ENCODE data around the gene ZFYVE9. TPM values are rescaled to one million over a fixed set of nuclear protein-coding genes. Genes with fewer than 3 reads are reported as not detected.

Gene ZFYVE9
- total and polyA plus RNA-seq, 2 of the 13 experiments (the other 11 are each of a cell fraction or from before 2014, with no cell fraction given): 9.2 to 19.8 TPM

DNA sequence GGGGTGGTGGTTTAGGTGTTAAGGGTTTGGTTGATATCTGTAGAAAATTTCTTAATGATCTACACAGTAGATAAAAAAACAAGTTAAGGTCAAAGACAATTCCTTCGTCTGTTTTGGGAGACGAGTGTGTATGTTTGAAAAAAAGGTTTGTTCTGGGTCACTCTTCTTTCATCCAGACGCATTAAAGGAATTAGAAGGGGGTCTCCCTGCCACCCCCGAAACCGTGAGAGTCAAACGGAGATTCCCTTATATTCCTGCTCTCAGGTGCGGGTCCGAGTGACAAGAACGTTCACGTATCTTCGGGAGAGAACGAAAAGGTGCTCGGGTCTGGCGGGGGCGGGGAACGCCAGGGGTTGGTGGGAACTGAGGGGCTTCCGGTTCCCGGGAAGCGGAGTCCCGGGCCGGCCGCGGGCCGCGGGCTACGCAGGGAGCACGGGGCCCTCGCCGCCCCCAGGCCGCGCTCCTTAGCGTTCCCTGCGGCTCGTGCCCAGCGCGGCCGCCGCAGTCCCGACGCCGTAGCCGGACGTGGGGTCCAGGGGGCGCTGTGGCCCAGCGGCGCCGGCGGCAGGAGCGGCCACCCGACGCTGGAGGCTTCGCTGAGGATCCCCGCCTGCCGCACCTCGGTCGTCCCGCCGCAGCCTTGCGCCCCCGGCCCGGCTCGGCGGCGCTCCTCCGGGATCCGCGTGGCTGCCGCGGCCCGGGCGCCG is at the start of gene ZFYVE9 (continued):
- TF ChIP-seq, protein P1, sequence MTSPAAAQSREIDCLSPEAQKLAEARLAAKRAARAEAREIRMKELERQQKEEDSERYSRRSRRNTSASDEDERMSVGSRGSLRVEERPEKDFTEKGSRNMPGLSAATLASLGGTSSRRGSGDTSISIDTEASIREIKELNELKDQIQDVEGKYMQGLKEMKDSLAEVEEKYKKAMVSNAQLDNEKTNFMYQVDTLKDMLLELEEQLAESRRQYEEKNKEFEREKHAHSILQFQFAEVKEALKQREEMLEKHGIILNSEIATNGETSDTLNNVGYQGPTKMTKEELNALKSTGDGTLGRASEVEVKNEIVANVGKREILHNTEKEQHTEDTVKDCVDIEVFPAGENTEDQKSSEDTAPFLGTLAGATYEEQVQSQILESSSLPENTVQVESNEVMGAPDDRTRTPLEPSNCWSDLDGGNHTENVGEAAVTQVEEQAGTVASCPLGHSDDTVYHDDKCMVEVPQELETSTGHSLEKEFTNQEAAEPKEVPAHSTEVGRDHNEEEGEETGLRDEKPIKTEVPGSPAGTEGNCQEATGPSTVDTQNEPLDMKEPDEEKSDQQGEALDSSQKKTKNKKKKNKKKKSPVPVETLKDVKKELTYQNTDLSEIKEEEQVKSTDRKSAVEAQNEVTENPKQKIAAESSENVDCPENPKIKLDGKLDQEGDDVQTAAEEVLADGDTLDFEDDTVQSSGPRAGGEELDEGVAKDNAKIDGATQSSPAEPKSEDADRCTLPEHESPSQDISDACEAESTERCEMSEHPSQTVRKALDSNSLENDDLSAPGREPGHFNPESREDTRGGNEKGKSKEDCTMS (CRISPR knock-in tag; conservative IDR thresholded peaks at IDR 0.05): no peak
- TF ChIP-seq NRL (CRISPR knock-in tag; IDR thresholded peaks at IDR 0.05; ENCODE audit: borderline replicate concordance) (0 out of 2 replicates have a peak, but pooled peaks have one; percentile 22), POLR2A (IDR thresholded peaks at IDR 0.05; ENCODE audit: insufficient read depth in 1 of 2, low read depth in 2 of 2, low read length in 2 of 2) (peak in 1 of 2 experiments; percentile 39; a peak in 2 of 4 replicates), SP5 (CRISPR knock-in tag; IDR thresholded peaks at IDR 0.05; ENCODE audit: borderline replicate concordance, low read depth) (0 out of 2 replicates have a peak, but pooled peaks have one; percentile 10), ZNF34 (CRISPR knock-in tag; IDR thresholded peaks at IDR 0.05; ENCODE audit: borderline replicate concordance) (peak; percentile 71; the same call in 1 of the 2 replicates), GABPA (IDR thresholded peaks at IDR 0.05; ENCODE audit: low read depth, low read length) (peak; percentile 41; the same call in 1 of the 2 replicates), GABPA (CRISPR knock-in tag; IDR thresholded peaks at IDR 0.05; ENCODE audit: low read depth) (peak; percentile 53; the same call in 1 of the 2 replicates), ELF3 (CRISPR knock-in tag; IDR thresholded peaks at IDR 0.05) (peak; percentile 52; the same call in 1 of the 2 replicates), CENPT (CRISPR knock-in tag; IDR thresholded peaks at IDR 0.05; ENCODE audit: low read depth) (peak; percentile 84; the same call in 1 of the 2 replicates), KMT2A (CRISPR knock-in tag; IDR thresholded peaks at IDR 0.05) (peak; percentile 69; the same call in 1 of the 2 replicates), ELF1 (CRISPR knock-in tag; IDR thresholded peaks at IDR 0.05) (0 out of 2 replicates have a peak, but pooled peaks have one; percentile 47), ZBTB14 (CRISPR knock-in tag; IDR thresholded peaks at IDR 0.05) (peak; percentile 59; the same call in 1 of the 2 replicates), JUNB (CRISPR knock-in tag; IDR thresholded peaks at IDR 0.05; ENCODE audit: borderline replicate concordance) (no peak), ZFP91 (CRISPR knock-in tag; IDR thresholded peaks at IDR 0.05; ENCODE audit: borderline replicate concordance) (peak; percentile 34), UBTF (CRISPR knock-in tag; IDR thresholded peaks at IDR 0.05) (peak; percentile 94), FOXA3 (CRISPR knock-in tag; IDR thresholded peaks at IDR 0.05) (peak; percentile 40; the same call in 1 of the 2 replicates), CCDC6 (CRISPR knock-in tag; IDR thresholded peaks at IDR 0.05) (peak; percentile 81; the same call in 1 of the 2 replicates), ATF2 (CRISPR knock-in tag; IDR thresholded peaks at IDR 0.05) (peak; percentile 16; the same call in 1 of the 2 replicates), ZNF672 (CRISPR knock-in tag; IDR thresholded peaks at IDR 0.05) (0 out of 2 replicates have a peak, but pooled peaks have one; percentile 48)

Data from HepG2 (cell line).